PC-3 (cell line): ENCODE data around the gene TMC6. TPM values are rescaled to one million over a fixed set of nuclear protein-coding genes. Genes with fewer than 3 reads are reported as not detected.
A peak's percentile ranks its signal among the peaks of the same experiment; 100 is the strongest.

Experiments
- ATAC-seq: fragments of 200-7000 bp; cut with Tn5 transposase; 2 replicates; pipeline ENCODE4 v1.9.1; 2020; ENCODE audit warnings: mild to moderate bottlenecking, moderate library complexity
- BruUV-seq: library from RNA; stranded (reverse); fragments of 400-500 nt; replicated peaks from 2 replicates; lab custom pipeline; 2021; lab: Mats Ljungman, UMichigan
- CTCF ChIA-PET: fragments of 300-600 bp; sonication (Branson Sonifier 250); formaldehyde crosslinking; loops from one replicate; lab custom pipeline; 2022; ENCODE audit warnings: antibody characterized with exemption; lab: Charles Lee
- POLR2A ChIA-PET: fragments of 300-600 bp; sonication (Branson Sonifier 250); formaldehyde crosslinking; loops from one replicate; lab custom pipeline; 2022; ENCODE audit warnings: antibody characterized with exemption; ENCODE audit not compliant: unreplicated experiment; lab: Charles Lee
- DNase-seq: peaks from one replicate; pipeline ENCODE4 v3.0.0-alpha.2; 2015
- H2AFZ ChIP-seq: fragments of 300-600 bp; sonication (generic); 2 replicates; pipeline ENCODE4 v1.6.0; 2016; ENCODE audit warnings: antibody characterized with exemption, low read length
- H3F3A ChIP-seq: fragments of 300-600 bp; sonication (generic); one replicate; pipeline ENCODE4 v1.6.0; 2017; ENCODE audit warnings: antibody characterized with exemption, low read length, control low read depth, mild to moderate bottlenecking; ENCODE audit not compliant: unreplicated experiment
- H3K27ac ChIP-seq: fragments of 300-600 bp; sonication (generic); 2 replicates; pipeline ENCODE4 v1.5.1; 2016; ENCODE audit warnings: mild to moderate bottlenecking, low read length
- H3K27me3 ChIP-seq: fragments of 300-600 bp; sonication (generic); 2 replicates; pipeline ENCODE4 v1.6.1; 2016; ENCODE audit warnings: low read length, mixed read lengths
- H3K36me3 ChIP-seq: fragments of 300-600 bp; sonication (generic); 2 replicates; pipeline ENCODE4 v1.6.1; 2016; ENCODE audit warnings: low read depth, mixed run types, low read length, mixed read lengths
- H3K4me1 ChIP-seq: fragments of 300-600 bp; sonication (generic); 2 replicates; pipeline ENCODE4 v1.5.1; 2016; ENCODE audit warnings: low read length; ENCODE audit not compliant: insufficient read depth
- H3K4me2 ChIP-seq: fragments of 300-600 bp; sonication (generic); 2 replicates; pipeline ENCODE4 v1.6.0; 2016; ENCODE audit warnings: low read length
- H3K4me3 ChIP-seq: fragments of 300-600 bp; sonication (generic); 2 replicates; pipeline ENCODE4 v1.5.1; 2016; ENCODE audit warnings: mild to moderate bottlenecking, low read length, mixed read lengths
- H3K79me2 ChIP-seq: fragments of 300-600 bp; sonication (generic); 2 replicates; pipeline ENCODE4 v1.6.1; 2017; ENCODE audit warnings: low read length, mixed read lengths
- H3K9ac ChIP-seq: fragments of 300-600 bp; sonication (generic); 2 replicates; pipeline ENCODE4 v1.6.0; 2016; ENCODE audit warnings: mild to moderate bottlenecking, low read length
- H3K9me2 ChIP-seq: fragments of 300-600 bp; sonication (generic); replicated peaks from 2 replicates; pipeline ENCODE4 v1.6.1; 2016; ENCODE audit warnings: mixed run types, low read length, mixed read lengths
- H3K9me3 ChIP-seq: fragments of 300-600 bp; sonication (generic); 2 replicates; pipeline ENCODE4 v1.6.1; 2016; ENCODE audit warnings: low read length, mixed read lengths
- H4K20me1 ChIP-seq: fragments of 300-600 bp; sonication (generic); 2 replicates; pipeline ENCODE4 v1.6.1; 2016; ENCODE audit warnings: low read length, mixed read lengths
- CTCF ChIP-seq: fragments of 300-600 bp; sonication (generic); conservative IDR thresholded peaks from 2 replicates; pipeline ENCODE4 v1.5.1; 2017; ENCODE audit warnings: antibody characterized with exemption, low read depth, mild to moderate bottlenecking, low read length
- EZH2 ChIP-seq: fragments of 300-600 bp; sonication (generic); IDR thresholded peaks from one replicate; pipeline ENCODE4 v1.6.1; 2017; ENCODE audit warnings: antibody characterized with exemption, mild to moderate bottlenecking, low read length; ENCODE audit not compliant: unreplicated experiment
- EZH2phosphoT487 ChIP-seq: fragments of 300-600 bp; sonication (generic); IDR thresholded peaks from 2 replicates; pipeline ENCODE4 v1.6.1; 2018; ENCODE audit warnings: mild to moderate bottlenecking, antibody characterized with exemption, low read length, borderline replicate concordance
- intact Hi-C: fragments of 100-400 bp; cut with micrococcal nuclease; formaldehyde crosslinking; loops from 2 replicates; pipeline ENCODE4 v1.9.0; 2023
- total RNA-seq: library from RNA; depleted of rRNA; stranded (reverse); fragments of >200 nt; gene quantifications from 2 replicates; pipeline ENCODE4 v1.2.3, GENCODE V29; 2014

The TMC6 gene
- total RNA-seq, 1 experiment from 2014 or later: 97.3 TPM

GRCh38 chr17:78113804-78114785 is 14.5 kb downstream of the TMC6 start:
- Histone ChIP-seq H3K9me3 (no peaks in the 10 kb centered on the region), H3K9me2 (no peaks in the 10 kb centered on the region), H3K79me2 (no peaks in the 10 kb centered on the region), H3K4me2 (no peak overlapping the region), H4K20me1 (no peaks in the 10 kb centered on the region), H3K27me3 (no peaks in the 10 kb centered on the region), H3F3A (no peaks in the 10 kb centered on the region), H2AFZ (no peak overlapping the region), H3K4me1 (no peaks in the 10 kb centered on the region), H3K4me3 (no peak overlapping the region), H3K36me3 (0 out of 2 replicates have a peak, but pooled peaks cover 2% of the 10 kb centered on the region), H3K9ac (no peak overlapping the region), H3K27ac (no peak overlapping the region)
- no peak for DNase-seq
- BruUV-seq: no TSS peak
- ATAC-seq: no peak
- POLR2A ChIA-PET: no interaction called here
- intact Hi-C loops: loop anchor here (2.0 kb wide), 1 partner anchor 63 kb away; no protein-coding TSS in a partner anchor
- CTCF ChIA-PET: interaction anchor here (0.7 kb wide), 2 partner anchors 30 to 62 kb away, joined by 4 to 9 read pairs; no protein-coding TSS in a partner anchor
- TF ChIP-seq EZH2 (no peak), EZH2phosphoT487 (no peak), CTCF (no peak)

GRCh38 chr17:78112518-78113471 is 15.8 kb downstream of the TMC6 start:
- no peaks in the 10 kb centered on the region for H3K27me3 ChIP-seq
- intact Hi-C loops: loop anchor here (1.0 to 2.0 kb wide), 2 partner anchors 64 to 139 kb away; no protein-coding TSS in a partner anchor
- no peaks in the 10 kb centered on the region for H3F3A ChIP-seq
- H3K36me3 ChIP-seq: 0 out of 2 replicates have a peak, but pooled peaks cover 2% of the 10 kb centered on the region
- DNase-seq: peak; percentile 81
- H3K4me2 ChIP-seq: no peak overlapping the region
- POLR2A ChIA-PET: no interaction called here
- no peaks in the 10 kb centered on the region for H3K9me2 ChIP-seq
- no TSS peak for BruUV-seq
- H3K9ac ChIP-seq: no peak overlapping the region
- ATAC-seq: peak; percentile 91
- no peak overlapping the region for H3K27ac ChIP-seq
- no peaks in the 10 kb centered on the region for H3K79me2 ChIP-seq
- CTCF ChIA-PET: no interaction called here
- TF ChIP-seq EZH2phosphoT487 (no peak), CTCF (peak; percentile 99)
- H2AFZ ChIP-seq: no peak overlapping the region
- H3K4me1 ChIP-seq: peaks cover 1% of the 10 kb centered on the region
- no peaks in the 10 kb centered on the region for H4K20me1 ChIP-seq
- no peaks in the 10 kb centered on the region for H3K9me3 ChIP-seq
- H3K4me3 ChIP-seq: no peak overlapping the region
